ENCODE results near the gene GMPR.
A peak's percentile ranks its signal among the peaks of the same experiment; 100 is the strongest.

Gene GMPR

GRCh38 chr6:16331384-16332174, 93.2 kb downstream of the GMPR start:
- H3K4me3 ChIP-seq (ENCODE audit: low read depth, low read length) = no peak overlapping the region
- TF ChIP-seq, protein P1, sequence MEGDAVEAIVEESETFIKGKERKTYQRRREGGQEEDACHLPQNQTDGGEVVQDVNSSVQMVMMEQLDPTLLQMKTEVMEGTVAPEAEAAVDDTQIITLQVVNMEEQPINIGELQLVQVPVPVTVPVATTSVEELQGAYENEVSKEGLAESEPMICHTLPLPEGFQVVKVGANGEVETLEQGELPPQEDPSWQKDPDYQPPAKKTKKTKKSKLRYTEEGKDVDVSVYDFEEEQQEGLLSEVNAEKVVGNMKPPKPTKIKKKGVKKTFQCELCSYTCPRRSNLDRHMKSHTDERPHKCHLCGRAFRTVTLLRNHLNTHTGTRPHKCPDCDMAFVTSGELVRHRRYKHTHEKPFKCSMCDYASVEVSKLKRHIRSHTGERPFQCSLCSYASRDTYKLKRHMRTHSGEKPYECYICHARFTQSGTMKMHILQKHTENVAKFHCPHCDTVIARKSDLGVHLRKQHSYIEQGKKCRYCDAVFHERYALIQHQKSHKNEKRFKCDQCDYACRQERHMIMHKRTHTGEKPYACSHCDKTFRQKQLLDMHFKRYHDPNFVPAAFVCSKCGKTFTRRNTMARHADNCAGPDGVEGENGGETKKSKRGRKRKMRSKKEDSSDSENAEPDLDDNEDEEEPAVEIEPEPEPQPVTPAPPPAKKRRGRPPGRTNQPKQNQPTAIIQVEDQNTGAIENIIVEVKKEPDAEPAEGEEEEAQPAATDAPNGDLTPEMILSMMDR (IDR thresholded peaks at IDR 0.05; ENCODE audit: borderline replicate concordance, insufficient read depth, low read depth, low read length) = peak; percentile 82

DNA sequence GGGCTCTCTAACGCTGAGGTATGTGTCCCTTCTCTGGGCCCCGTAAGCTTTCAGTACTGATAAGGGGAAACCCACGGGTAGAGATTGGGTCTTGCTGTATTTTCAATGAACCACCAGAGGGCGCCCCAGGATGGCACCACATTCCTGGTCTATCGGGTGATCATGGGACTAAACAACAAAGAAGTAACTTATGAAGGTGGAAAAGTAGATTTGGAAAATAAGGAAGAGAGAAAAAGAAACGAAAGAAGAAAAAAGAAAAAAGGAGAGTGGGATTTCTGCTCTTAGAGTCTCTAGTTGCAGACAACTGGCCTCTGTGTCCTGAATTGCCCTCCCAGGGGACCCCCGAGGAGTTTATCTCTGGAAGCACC, 93.8 kb downstream of the GMPR start:
- H3K4me3 ChIP-seq (ENCODE audit: low read depth, low read length) = no peak overlapping the region
- TF ChIP-seq, protein P1 (IDR thresholded peaks at IDR 0.05; ENCODE audit: borderline replicate concordance, insufficient read depth, low read depth, low read length) = peak; percentile 63; the same call in 1 of the 2 replicates

- TF ChIP-seq, protein P1 (IDR thresholded peaks at IDR 0.05; ENCODE audit: borderline replicate concordance, insufficient read depth, low read depth, low read length) = no peak
These were observed 95.2 kb downstream of the GMPR start for GRCh38 chr6:16333580-16333979.

GRCh38 chr6:16334671-16335070, 96.3 kb downstream of the GMPR start:
- no peak overlapping the region for H3K4me3 ChIP-seq (ENCODE audit: low read depth, low read length)
- TF ChIP-seq, protein P1 (IDR thresholded peaks at IDR 0.05; ENCODE audit: borderline replicate concordance, insufficient read depth, low read depth, low read length) = no peak

More at GRCh38 chr6:16333580-16333979, 95.2 kb downstream of the GMPR start:
- no peak overlapping the region for H3K4me3 ChIP-seq (ENCODE audit: low read depth, low read length)

- no peak overlapping the region for H3K4me3 ChIP-seq (ENCODE audit: low read depth, low read length)
- TF ChIP-seq, protein P1 (IDR thresholded peaks at IDR 0.05; ENCODE audit: borderline replicate concordance, insufficient read depth, low read depth, low read length) = no peak
These were observed 96.8 kb downstream of the GMPR start for GRCh38 chr6:16335176-16335575.

DNA sequence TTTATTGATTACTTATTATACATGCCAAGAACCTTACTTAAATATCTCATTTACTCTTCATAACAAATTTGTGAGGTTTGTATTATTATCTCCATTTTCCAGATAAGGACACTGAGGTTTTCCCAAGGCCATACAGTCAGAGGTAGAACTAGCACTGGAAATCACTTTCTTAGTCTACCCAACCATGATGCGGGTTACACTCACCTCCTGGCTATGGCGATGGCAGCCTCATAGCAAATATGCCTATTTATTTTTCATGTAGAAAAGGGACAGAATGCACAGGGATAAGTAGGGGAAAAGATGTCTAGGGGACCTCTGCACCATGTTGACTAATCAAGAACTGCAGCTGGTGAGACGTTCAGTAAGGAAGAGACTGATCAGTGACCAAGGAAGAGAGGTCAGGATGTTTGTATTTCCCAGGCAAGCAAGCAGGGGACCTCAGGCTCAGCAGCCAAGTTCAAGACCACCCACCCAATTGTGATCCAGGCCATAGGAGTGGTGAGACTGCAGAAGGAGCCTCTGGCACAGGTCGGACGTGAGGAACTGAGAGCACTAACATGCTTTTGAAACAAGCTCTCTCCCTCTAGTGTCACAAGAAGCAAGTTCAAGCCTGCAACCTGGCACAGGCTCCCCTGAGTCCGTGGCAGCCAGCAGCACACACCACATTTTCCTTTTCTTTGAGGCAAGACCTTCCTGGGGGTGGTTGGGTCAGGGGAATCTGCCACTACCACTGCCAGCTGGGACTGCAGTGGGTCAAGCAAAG, 97.8 kb downstream of the GMPR start:
- TF ChIP-seq, protein P1 (IDR thresholded peaks at IDR 0.05; ENCODE audit: borderline replicate concordance, insufficient read depth, low read depth, low read length) = no peak
- no peak overlapping the region for H3K4me3 ChIP-seq (ENCODE audit: low read depth, low read length)

All from GM12875 (cell line).